ENCODE results near the gene MEAF6.
A peak's percentile ranks its signal among the peaks of the same experiment; 100 is the strongest.

Gene MEAF6

DNA sequence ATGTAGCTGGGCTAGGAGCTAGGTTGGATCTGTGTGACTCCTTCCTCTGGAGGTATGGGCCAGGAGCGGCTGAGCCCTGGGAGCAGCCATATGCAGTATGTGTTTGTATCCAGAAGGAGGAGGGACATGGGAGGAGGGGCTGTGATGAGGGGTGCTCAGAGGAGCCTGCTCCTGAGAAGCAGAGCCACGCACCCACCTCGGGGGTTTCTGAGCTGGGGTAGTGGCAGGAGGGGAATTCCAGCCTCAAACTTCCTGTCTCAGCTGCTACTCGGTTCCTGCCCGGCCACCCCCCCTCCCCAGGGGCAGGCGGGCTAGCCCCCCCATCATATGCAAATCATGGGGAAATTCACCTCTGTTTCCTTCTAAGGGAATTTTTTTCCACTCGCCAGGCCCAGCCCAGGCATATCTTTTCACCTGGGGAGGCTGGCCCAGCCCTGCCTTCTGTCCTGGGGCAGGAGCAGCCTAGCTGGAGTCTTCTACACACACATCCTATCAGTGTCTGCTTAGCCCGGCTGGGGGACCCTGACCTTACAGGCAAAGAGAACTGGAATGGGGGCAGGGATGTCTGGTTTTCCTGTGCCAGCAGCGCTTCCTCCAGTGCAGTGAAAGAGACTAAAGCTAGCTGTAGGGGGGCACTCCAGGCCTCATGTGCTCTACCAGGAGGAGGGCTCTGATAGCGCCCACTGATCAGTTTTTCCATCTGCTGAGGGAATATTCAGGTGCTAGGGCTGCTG is 37.2 kb downstream of the MEAF6 start:
- H3K4me3 ChIP-seq (ENCODE audit: insufficient read depth, low read length, poor library complexity, severe bottlenecking), result peak overlapping the region; percentile 73
- no peaks in the 10 kb centered on the region for H3K9me3 ChIP-seq (ENCODE audit: insufficient read depth, low read length)
- no peak overlapping the region for H2AFZ ChIP-seq (ENCODE audit: low read depth, low read length, severe bottlenecking)
- no peaks in the 10 kb centered on the region for H4K20me1 ChIP-seq (ENCODE audit: low read depth, low read length)
- no peaks in the 10 kb centered on the region for H3K9me2 ChIP-seq (replicated peaks; ENCODE audit: insufficient read depth, low read length)
- H3K4me2 ChIP-seq (ENCODE audit: low read depth, low read length, poor library complexity, severe bottlenecking), result peak overlapping the region; percentile 97
- H3K9ac ChIP-seq (ENCODE audit: low read length), result peak overlapping the region; percentile 80
- no peaks in the 10 kb centered on the region; the same call in 1 of the 2 replicates for H3K36me3 ChIP-seq (ENCODE audit: low read length)
- peaks cover 23% of the 10 kb centered on the region for H3F3A ChIP-seq (ENCODE audit: insufficient read depth)
- peaks cover 45% of the 10 kb centered on the region for H3K79me2 ChIP-seq (ENCODE audit: insufficient read depth, low read length)
- TF ChIP-seq CTCF (IDR thresholded peaks at IDR 0.05; ENCODE audit: insufficient read depth, low read length, poor library complexity, severe bottlenecking) (no peak), EZH2phosphoT487 (conservative IDR thresholded peaks at IDR 0.05; ENCODE audit: low read length) (no peak)
- H3K27me3 ChIP-seq (ENCODE audit: low read length), result no peaks in the 10 kb centered on the region
- H3K27ac ChIP-seq (ENCODE audit: low read depth, low read length), result peak overlapping the region; percentile 89

DNA sequence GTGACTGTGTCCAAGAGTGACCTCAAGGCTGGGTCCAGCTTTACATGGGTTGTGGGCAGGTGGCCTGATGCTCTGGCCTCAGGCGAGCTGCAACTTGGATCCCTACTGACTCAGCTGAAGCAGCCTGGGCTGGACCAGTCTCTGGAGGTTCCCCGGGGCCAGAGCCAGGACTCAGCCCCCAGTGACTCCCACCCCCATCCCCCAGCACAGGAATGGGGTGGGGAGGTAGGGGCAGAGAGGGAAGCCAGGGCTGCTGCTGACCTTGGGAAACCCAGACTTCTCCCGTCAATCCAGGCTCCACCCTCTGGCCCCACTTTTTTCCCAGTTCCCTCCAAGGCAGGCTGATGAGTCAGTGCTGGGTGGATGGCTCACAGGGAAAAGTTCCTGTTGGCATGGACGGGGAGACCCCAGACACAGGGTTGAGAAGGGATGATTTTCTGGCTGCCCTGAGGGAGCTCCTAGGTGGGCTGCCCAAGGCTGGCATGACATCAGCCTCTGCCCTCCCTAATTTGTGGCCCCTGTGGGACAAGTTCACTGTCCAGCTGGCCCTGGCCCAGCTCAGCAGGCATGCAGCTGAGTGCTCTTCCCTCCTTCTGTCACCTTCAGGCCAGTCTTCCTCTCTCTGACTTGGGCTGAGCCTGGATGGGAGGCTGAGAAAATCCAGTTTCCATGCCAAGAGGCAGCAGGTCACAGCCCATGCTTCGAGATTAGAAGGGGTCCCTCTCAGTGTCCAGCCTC is 37.9 kb downstream of the MEAF6 start:
- H3K4me3 ChIP-seq (ENCODE audit: insufficient read depth, low read length, poor library complexity, severe bottlenecking), result peak overlapping the region; percentile 73
- H3K9me3 ChIP-seq (ENCODE audit: insufficient read depth, low read length), result no peaks in the 10 kb centered on the region
- no peaks in the 10 kb centered on the region for H3K9me2 ChIP-seq (replicated peaks; ENCODE audit: insufficient read depth, low read length)
- no peaks in the 10 kb centered on the region for H4K20me1 ChIP-seq (ENCODE audit: low read depth, low read length)
- H3K79me2 ChIP-seq (ENCODE audit: insufficient read depth, low read length), result peaks cover 45% of the 10 kb centered on the region
- peak overlapping the region; percentile 89 for H3K27ac ChIP-seq (ENCODE audit: low read depth, low read length)
- TF ChIP-seq EZH2phosphoT487 (conservative IDR thresholded peaks at IDR 0.05; ENCODE audit: low read length) (no peak), CTCF (IDR thresholded peaks at IDR 0.05; ENCODE audit: insufficient read depth, low read length, poor library complexity, severe bottlenecking) (no peak)
- H3K4me2 ChIP-seq (ENCODE audit: low read depth, low read length, poor library complexity, severe bottlenecking), result peak overlapping the region; percentile 97
- no peaks in the 10 kb centered on the region for H3K27me3 ChIP-seq (ENCODE audit: low read length)
- no peaks in the 10 kb centered on the region; the same call in 1 of the 2 replicates for H3K36me3 ChIP-seq (ENCODE audit: low read length)
- H3K9ac ChIP-seq (ENCODE audit: low read length), result peak overlapping the region; percentile 80
- no peak overlapping the region for H2AFZ ChIP-seq (ENCODE audit: low read depth, low read length, severe bottlenecking)
- peaks cover 23% of the 10 kb centered on the region for H3F3A ChIP-seq (ENCODE audit: insufficient read depth)

- Histone ChIP-seq H3K9ac (ENCODE audit: low read length) (peak overlapping the region; percentile 80), H3K27ac (ENCODE audit: low read depth, low read length) (peak overlapping the region; percentile 89), H2AFZ (ENCODE audit: low read depth, low read length, severe bottlenecking) (no peak overlapping the region), H3K79me2 (ENCODE audit: insufficient read depth, low read length) (peaks cover 45% of the 10 kb centered on the region), H3K9me2 (replicated peaks; ENCODE audit: insufficient read depth, low read length) (no peaks in the 10 kb centered on the region), H3K36me3 (ENCODE audit: low read length) (no peaks in the 10 kb centered on the region; the same call in 1 of the 2 replicates), H4K20me1 (ENCODE audit: low read depth, low read length) (no peaks in the 10 kb centered on the region), H3F3A (ENCODE audit: insufficient read depth) (peaks cover 23% of the 10 kb centered on the region), H3K4me2 (ENCODE audit: low read depth, low read length, poor library complexity, severe bottlenecking) (peak overlapping the region; percentile 97), H3K4me3 (ENCODE audit: insufficient read depth, low read length, poor library complexity, severe bottlenecking) (peak overlapping the region; percentile 73), H3K9me3 (ENCODE audit: insufficient read depth, low read length) (no peaks in the 10 kb centered on the region), H3K27me3 (ENCODE audit: low read length) (no peaks in the 10 kb centered on the region)
- TF ChIP-seq EZH2phosphoT487 (conservative IDR thresholded peaks at IDR 0.05; ENCODE audit: low read length), result no peak
- TF ChIP-seq CTCF (IDR thresholded peaks at IDR 0.05; ENCODE audit: insufficient read depth, low read length, poor library complexity, severe bottlenecking), result no peak
These were observed 38.5 kb downstream of the MEAF6 start for GRCh38 chr1:37476087-37476452.
